H1 (cell line): Measurements from ENCODE around the gene RNF214. TPM values are rescaled to one million over a fixed set of nuclear protein-coding genes. Genes with fewer than 3 reads are reported as not detected.
A peak's percentile ranks its signal among the peaks of the same experiment; 100 is the strongest.

Source experiments
- TBP ChIP-seq: IDR thresholded peaks from 2 replicates; pipeline ENCODE4 v1.6.1; 2011; ENCODE audit warnings: low read depth, low read length, improper control_type of control experiment
- TCF12 ChIP-seq: IDR thresholded peaks from 2 replicates; pipeline ENCODE4 v1.6.1; 2011; ENCODE audit warnings: low read depth, mild to moderate bottlenecking, low read length
- polyA plus RNA-seq, 7 experiments: library from polyadenylated mRNA; depleted of rRNA in 3 of 7; stranded (reverse) in 5 of 7; unstranded in 2 of 7; fragments of >200 nt in 5 of 7; fragments of 200-250 nt in 2 of 7; gene quantifications; 1 replicate in 5 of 7; 2 replicates in 1 of 7; 4 replicates in 1 of 7; pipeline versions ENCODE4 v1.2.1 to v1.2.3, GENCODE V29; 2011 to 2013; ENCODE audit warnings: missing spikeins in 2 of 7, mixed read lengths in 2 of 7
- total RNA-seq: library from RNA; stranded (reverse); fragmentation: NEBNext Ultra II Directional; extraction: Animal tissue kit (Norgen Biotek cat#: 25700); gene quantifications from 2 replicates; pipeline ENCODE4 v1.2.1, GENCODE V29; 2021
- TF ChIP-seq, protein P1 (sequence below): IDR thresholded peaks from 2 replicates; pipeline ENCODE4 v1.6.1; 2012; ENCODE audit warnings: low read length, inconsistent platforms

The RNF214 gene
- total and polyA plus RNA-seq, 2 of the 8 experiments (the other 6 are each of a cell fraction or from before 2014, with no cell fraction given): 34.9 to 35.6 TPM

DNA sequence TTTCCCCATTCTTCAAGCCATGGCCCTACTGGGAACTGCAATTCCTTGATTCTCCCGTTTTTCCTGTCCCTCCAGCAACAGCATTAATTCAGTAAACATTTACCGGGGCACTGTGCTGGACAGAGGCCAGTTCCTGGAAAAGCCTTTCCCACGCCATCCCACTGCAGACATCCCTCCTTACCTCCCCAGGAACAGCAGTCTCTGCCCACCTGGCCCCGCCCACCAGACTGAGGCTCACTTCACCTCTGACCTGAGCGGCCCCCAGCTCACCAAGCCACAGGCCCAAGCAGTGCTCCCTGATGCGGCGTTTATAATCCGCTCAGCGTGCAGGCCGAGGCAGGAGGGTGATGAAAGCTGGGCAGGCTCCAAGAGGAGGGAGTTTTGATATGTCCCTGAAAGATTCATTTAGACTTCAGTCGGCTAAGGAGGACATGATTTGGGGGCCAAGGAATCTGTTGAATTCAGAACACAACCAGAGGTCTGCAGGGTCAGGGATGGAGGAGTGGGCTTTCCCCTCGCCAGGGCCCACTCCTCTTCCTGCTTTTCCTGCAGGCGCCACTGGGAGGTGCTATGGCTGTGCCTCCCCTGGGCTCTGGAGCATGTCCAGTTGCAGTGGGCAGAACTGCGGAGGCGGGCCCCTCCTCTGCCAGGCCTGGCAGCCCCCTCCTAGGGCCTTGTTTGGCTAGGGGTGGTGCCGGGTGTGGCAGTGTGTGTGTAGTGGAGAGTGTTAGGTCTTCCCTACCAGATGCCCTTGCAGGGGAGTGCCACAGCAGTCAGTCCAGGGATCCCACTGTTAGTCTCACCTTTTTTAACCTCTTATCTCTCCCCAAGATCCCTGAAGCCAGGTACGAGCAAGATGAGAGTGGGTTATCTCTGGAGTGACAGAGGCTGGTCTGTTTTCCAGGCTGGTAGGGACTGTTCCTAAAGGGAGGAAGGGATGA lies 34.7 kb upstream of the RNF214 start (continued):
- TF ChIP-seq, protein P1, sequence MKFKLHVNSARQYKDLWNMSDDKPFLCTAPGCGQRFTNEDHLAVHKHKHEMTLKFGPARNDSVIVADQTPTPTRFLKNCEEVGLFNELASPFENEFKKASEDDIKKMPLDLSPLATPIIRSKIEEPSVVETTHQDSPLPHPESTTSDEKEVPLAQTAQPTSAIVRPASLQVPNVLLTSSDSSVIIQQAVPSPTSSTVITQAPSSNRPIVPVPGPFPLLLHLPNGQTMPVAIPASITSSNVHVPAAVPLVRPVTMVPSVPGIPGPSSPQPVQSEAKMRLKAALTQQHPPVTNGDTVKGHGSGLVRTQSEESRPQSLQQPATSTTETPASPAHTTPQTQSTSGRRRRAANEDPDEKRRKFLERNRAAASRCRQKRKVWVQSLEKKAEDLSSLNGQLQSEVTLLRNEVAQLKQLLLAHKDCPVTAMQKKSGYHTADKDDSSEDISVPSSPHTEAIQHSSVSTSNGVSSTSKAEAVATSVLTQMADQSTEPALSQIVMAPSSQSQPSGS: 0 out of 2 replicates have a peak, but pooled peaks have one; percentile 60
- 0 out of 2 replicates have a peak, but pooled peaks have one; percentile 50 for TF ChIP-seq TBP
- no peak for TF ChIP-seq TCF12
- TF ChIP-seq, all 59 proteins: peak for 10
